NCI-H526 (cell line): ENCODE measurements around the gene LZTFL1.
"Not testable (repeated sequence)": the region's sequence is repeated elsewhere in the genome, so short reads cannot be mapped to it uniquely, and the experiment has no call there.

Source experiments
- DNase-seq, 2 experiments: peaks; one replicate each; lab custom pipeline; 2025; lab: John Stamatoyannopoulos, UW

The LZTFL1 gene

GRCh38 chr3:45864760-45865519 is 23.0 kb upstream of the LZTFL1 start:
- no peak for DNase-seq

DNA sequence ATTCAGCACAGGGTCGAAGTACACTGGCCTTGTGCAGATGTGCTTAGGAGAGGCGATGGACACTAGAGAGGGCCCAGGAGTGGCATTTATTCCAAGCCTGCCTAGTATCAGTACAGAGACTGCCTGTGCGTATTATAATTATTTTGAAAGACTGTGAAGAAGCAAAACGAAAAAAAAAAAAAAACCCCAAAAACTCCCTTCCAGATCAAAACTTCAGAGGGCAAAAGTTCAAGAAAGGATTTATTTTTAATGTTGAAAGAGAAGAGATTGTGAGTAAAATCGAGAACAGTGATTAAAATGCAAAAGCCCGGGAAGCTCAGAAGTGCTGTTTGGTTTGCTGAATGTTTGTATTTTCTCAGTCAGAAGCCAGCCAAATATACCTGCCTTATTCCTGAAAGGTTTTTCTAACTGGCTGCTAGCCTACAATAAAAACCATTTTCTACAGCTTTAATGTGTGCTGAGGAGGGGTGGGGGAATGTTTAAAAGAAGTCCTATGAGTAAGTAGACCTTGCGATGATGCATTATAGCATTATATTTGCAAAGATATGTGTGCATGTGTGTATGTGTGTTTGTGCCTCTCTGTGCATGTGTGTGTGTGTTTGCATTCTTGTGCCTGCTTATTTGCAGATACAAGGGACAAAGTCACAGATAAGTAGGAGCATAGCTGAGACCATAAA is 19.3 kb upstream of the LZTFL1 start:
- no peak for DNase-seq

GRCh38 chr3:45860481-45860880 is 18.6 kb upstream of the LZTFL1 start:
- no peak for DNase-seq

DNA sequence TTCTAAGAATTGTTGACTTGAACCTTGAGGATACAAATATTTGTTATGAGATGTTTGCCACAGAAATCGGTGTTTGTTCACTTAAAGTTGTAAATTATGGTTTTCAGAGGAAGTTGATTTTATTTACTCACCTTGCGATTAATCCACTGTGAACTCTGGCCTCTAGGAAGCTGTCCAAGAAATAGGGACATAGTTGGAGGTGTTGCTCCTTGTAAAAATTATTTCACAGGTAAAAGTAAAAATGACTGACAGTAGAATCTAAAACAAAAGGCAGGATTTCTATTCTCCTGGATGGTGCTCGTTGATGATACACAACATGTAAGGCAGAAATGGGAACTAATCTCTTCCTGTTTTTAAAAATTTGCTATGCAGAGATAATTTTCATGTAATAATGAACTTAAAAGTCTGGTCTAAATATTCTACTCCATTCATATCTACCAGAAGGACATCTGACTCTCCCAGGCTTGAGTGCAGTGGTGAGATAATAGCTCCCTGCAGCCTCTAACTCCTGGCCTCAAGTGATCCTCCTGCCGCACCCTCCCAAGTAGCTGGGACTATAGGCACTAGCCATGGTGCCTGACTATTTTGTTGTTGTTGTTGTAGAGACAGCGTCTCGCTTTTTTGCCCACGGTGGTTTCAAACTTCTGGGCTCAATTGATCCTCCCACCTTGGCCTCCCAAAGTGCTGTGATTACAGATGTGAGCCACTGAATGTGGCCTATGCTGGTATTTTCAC is 17.1 kb upstream of the LZTFL1 start:
- no peak for DNase-seq

DNA sequence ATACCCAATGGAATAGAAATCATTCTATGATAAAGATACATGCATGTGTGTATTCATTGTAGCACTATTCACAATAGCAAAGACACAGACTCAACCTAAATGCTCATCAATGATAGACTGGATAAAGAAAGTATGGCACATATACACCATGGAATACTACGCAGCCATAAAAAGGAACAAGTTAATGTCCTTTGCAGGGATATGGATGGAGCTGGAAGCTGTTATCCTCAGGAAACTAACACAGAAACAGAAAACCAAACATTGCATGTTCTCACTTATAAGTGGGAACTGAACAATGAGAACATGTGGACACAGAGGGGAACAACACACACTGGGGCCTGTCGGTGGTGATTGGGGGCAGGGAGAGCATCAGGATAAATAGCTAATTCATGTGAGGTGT is 15.1 kb upstream of the LZTFL1 start:
- not testable (repeated sequence) for DNase-seq

- DNase-seq = not testable (repeated sequence)
These were observed 14.4 kb upstream of the LZTFL1 start for GRCh38 chr3:45856323-45856722.

GRCh38 chr3:45852828-45853227 is 10.9 kb upstream of the LZTFL1 start:
- DNase-seq = no peak

DNA sequence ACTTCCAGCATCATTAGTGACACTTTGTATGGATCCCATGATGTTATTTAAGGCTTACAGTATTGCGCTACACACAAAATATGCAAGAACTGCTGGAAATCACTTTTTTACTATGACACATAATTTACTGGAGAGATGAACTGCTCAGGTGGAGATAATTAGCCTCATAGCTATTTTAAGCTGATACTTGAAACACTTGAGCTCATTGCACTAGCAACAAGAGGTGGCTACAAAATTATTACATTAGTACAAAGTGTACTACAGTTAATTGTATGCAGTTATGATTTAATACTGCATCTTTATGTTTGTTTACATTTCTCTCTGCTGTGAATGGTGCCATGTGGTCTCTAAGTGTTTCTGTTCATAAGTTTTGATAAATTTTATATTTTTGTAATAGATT is 6.5 kb upstream of the LZTFL1 start:
- DNase-seq = no peak

DNA sequence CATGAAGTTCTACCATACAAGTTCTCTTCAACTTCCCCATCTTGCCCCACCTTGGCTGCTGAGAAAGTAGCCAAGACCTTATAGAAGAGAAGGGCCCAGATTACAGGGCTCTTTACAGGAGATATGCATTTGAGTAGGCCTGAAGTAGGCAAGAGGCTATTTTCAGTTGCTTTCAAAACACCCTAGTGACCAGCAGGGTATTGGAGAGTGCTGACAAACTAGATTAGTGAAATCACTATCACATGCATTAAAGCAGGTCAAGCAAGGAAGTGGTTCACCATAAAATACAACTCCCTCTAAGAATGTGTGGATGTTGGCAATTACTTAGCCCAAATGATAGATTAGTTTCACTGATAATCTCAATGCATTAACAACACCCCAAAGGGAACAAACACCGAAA is 2.7 kb upstream of the LZTFL1 start:
- DNase-seq = no peak

DNA sequence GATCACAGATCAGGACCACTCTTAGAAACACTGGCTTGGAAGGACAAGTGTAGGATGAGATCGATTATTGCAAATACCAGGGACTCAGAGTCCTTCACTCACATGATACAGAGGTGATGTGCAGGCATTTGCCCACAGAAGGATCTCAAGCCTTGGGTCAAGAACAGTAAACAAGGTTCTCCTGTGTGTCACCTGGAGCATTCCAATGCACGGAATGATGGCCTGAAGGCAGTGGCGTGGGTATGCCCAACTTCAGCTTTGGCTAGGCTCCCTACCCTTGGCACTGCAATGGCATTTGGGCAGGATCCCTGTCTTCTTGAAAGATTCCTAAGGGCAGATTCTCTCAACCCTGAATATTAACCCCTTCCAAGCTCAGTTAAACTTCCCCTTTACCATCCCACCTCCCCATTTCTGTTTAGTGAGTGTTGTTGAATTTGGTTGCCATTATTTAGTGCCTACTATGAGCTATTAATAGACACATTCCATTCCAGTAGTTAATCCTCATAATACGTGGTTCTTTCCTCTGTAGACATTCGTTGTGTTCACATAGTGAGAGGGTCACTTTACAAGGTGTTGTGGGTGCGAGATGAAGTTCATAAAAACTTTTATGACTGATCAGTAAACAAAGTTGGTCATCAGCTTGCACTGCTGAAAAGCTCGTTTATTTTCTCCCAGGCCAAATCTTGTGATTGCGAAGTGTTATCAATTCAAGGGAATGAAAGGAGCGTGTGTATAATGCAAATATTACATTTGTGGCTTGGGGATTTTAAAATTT is 1.1 kb upstream of the LZTFL1 start:
- no peak for DNase-seq

DNA sequence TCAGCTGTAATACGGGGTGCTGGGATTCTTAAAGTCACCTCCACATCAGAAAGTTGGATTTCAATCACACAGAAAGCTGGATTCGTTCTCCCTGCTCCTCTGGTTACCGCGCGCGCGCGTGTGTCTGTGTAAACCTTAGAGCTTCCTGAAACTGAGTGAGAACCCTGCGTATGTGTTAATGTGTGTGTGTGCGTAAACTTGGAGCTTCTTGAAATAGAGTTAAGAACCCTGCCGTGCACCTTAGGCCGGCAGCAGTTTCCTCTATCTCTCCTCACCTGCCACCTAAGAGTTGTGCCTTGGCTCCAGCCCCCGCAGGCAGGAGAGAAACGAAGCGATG is 531 bp downstream of the LZTFL1 start:
- DNase-seq = peak in 1 of 2 experiments; percentile 24

DNA sequence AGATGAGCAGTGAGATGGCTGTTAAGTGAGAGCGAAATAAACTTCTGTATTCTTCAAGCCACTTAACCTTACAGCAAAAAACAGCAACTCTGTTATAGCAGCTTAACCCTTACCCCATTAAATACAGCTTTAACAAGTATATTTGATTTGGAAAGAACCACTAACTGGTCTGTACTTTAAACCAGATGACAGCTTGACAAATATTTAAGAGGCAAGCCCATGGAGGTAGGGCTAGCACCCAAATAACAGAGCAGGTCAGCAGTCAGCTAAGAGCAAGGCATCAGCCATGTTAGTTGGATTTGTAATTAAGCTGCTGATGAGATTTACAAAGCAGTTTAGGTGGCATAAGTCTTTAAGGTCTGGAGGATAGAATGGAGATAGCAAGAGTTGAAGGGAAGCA is 3.5 kb downstream of the LZTFL1 start:
- no peak for DNase-seq

GRCh38 chr3:45832699-45833098 is 9.2 kb downstream of the LZTFL1 start:
- peak in 1 of 2 experiments; percentile 31 for DNase-seq

GRCh38 chr3:45830121-45830520 is 11.8 kb downstream of the LZTFL1 start:
- DNase-seq = no peak

GRCh38 chr3:45826908-45827307 is 15.0 kb downstream of the LZTFL1 start:
- no peak for DNase-seq

- DNase-seq = no peak
These were observed 15.6 kb downstream of the LZTFL1 start for GRCh38 chr3:45826321-45826720.

DNA sequence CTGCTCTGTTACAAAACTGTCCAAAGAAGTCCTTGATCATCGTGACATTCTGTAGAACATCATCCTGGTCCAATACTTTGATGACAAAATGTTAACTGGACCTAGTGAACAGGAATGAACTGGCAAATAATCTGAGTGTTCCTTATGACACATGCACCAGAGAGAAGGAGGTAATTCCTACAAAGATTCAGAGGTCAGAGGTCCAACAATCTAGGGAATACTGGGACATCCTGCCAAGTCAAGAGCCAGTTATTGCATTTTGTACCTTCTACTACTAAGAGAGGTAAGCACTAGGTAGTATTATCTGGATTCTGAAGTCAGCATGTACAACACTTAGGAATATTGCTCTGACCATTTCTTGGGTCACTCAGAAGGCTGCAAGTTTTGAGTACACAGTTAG is 20.8 kb downstream of the LZTFL1 start:
- DNase-seq = no peak

GRCh38 chr3:45819543-45819942 is 22.4 kb downstream of the LZTFL1 start:
- no peak for DNase-seq

- DNase-seq = no peak
These were observed 23.9 kb downstream of the LZTFL1 start for GRCh38 chr3:45817831-45818522.

GRCh38 chr3:45816544-45816943 is 25.4 kb downstream of the LZTFL1 start:
- no peak for DNase-seq

DNA sequence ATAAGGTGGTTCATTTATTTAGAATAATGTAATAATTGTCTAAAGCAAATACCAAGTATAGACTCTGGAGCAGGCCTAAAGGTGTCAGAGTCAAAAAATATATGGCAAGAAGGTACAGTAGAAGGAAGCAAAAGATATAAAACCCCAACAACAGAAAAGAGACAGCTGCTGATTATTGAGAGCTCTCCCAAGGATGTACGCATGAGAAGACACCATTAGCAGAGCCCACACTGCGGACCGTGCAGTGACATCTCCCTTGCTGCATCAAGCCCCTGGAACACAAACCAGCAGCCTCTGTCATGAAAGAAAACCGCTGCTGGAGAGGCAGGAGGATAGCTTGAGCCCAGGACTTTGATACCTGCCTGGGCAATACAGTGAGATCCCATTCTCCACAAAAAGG is 27.6 kb downstream of the LZTFL1 start:
- DNase-seq = no peak
